ENCODE measurements around the gene STIP1.

DNA sequence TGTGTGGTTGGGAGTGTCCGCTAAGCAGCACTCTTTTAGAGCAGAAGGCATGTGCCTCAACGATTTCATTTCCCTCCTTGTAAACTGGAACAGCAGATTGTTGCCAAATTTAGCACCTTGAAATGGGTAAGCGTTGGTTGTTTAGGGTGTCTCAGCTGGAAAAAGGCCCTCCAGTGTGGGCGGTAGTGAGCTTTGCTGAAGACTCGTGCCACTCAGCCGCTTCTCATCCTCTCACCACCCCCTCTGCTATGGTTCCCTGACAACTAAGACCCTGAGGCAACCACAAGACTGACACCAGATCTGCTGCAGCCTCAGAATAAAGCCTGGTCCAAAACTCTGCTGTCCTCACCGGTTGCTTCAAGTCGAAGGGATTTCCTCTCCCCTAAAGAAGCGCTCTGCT lies 10.7 kb downstream of the STIP1 start:
- TF ChIP-seq, protein P1, sequence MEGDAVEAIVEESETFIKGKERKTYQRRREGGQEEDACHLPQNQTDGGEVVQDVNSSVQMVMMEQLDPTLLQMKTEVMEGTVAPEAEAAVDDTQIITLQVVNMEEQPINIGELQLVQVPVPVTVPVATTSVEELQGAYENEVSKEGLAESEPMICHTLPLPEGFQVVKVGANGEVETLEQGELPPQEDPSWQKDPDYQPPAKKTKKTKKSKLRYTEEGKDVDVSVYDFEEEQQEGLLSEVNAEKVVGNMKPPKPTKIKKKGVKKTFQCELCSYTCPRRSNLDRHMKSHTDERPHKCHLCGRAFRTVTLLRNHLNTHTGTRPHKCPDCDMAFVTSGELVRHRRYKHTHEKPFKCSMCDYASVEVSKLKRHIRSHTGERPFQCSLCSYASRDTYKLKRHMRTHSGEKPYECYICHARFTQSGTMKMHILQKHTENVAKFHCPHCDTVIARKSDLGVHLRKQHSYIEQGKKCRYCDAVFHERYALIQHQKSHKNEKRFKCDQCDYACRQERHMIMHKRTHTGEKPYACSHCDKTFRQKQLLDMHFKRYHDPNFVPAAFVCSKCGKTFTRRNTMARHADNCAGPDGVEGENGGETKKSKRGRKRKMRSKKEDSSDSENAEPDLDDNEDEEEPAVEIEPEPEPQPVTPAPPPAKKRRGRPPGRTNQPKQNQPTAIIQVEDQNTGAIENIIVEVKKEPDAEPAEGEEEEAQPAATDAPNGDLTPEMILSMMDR (IDR thresholded peaks at IDR 0.05) = no peak
- no peak for TF ChIP-seq ZFX (IDR thresholded peaks at IDR 0.05; ENCODE audit: borderline replicate concordance)

All from 22Rv1 (cell line).